Spleen (tissue), 7 donors: ENCODE data around the gene SNRPA.

ENCODE experiments used
- CTCF ChIP-seq, 11 experiments: fragments of 200-600 bp in 7 of 11; fragments of 450-650 bp in 4 of 11; sonication (generic) in 4 of 11; IDR thresholded peaks in 8 of 11; conservative IDR thresholded peaks in 3 of 11; 1 replicate in 7 of 11; 2 replicates in 4 of 11; pipeline versions ENCODE4 v1.4.0 to v1.8.0; 2016 to 2021; ENCODE audit warnings: antibody characterized with exemption in 11 of 11, inconsistent platforms in 4 of 11, mild to moderate bottlenecking in 1 of 11
- POLR2A ChIP-seq, 3 donors: fragments of 450-650 bp; IDR thresholded peaks; one replicate each; pipeline ENCODE4 v1.5.1; 2017; ENCODE audit warnings: antibody characterized with exemption in 3 of 3, mild to moderate bottlenecking in 1 of 3
- donor health status: DM: no; HTN: no; CAD: no; lungs with moderate emphysema.
- donor health status: DM: no; HTN: no; CAD: no.
- donor health status: DM: no; HTN: no; CAD: no.

DNA sequence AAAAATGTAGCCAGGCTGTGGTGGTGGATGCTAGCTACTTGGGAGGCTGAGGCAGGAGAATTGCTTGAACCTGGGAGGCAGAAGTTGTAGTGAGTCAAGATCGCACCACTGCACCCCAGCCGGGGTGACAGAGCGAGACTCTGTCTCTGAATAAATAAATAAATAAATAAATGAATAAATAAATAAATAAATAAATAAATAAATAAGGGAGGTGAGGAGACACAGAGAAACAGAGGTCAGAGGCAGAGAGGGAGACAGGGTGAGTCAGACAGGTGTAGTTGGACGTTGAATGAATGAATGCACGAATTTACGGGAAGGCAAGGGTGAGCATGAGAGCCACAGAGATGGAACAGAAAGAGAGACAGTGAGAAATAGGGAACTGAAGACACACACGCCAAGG is 30.1 kb downstream of the SNRPA start:
- TF ChIP-seq CTCF (IDR thresholded peaks at IDR 0.05 in 8 of 11, conservative IDR thresholded peaks at IDR 0.05 in 3 of 11) = no peak
- TF ChIP-seq POLR2A (IDR thresholded peaks at IDR 0.05) = no peak
